Right forelimb (tissue), 1 donor: Measurements from ENCODE around the gene KLK3.
"Not testable (repeated sequence)": the region's sequence is repeated elsewhere in the genome, so short reads cannot be mapped to it uniquely, and the experiment has no call there.

Source experiments
- DNase-seq: peaks from one replicate; pipeline ENCODE4 v3.0.0-alpha.2; 2018

KLK3 gene

GRCh38 chr19:50870417-50871089 is 15.8 kb downstream of the KLK3 start:
- DNase-seq: no peak

- DNase-seq: no peak
Measured at GRCh38 chr19:50873056-50873455, 18.3 kb downstream of the KLK3 start, which contains the start of gene KLK2. TSS of gene KLK2 (plus strand) at chr19:50873439. CDS start at chr19:50873474, 35 bp downstream.

GRCh38 chr19:50874211-50874610 is 19.5 kb downstream of the KLK3 start:
- DNase-seq: no peak

GRCh38 chr19:50875795-50876422 is 21.2 kb downstream of the KLK3 start:
- no peak for DNase-seq

GRCh38 chr19:50876456-50876855 is 21.7 kb downstream of the KLK3 start:
- DNase-seq: no peak

- no peak for DNase-seq
Measured at GRCh38 chr19:50877338-50877737, 22.6 kb downstream of the KLK3 start.

GRCh38 chr19:50878851-50879250 is 24.1 kb downstream of the KLK3 start:
- no peak for DNase-seq

GRCh38 chr19:50880241-50880640 is 25.5 kb downstream of the KLK3 start:
- DNase-seq: no peak

GRCh38 chr19:50882188-50882587 is 27.5 kb downstream of the KLK3 start:
- DNase-seq: no peak

GRCh38 chr19:50889638-50890037 is 34.9 kb downstream of the KLK3 start:
- no peak for DNase-seq

- no peak for DNase-seq
Measured at GRCh38 chr19:50890422-50891252, 35.9 kb downstream of the KLK3 start.

- no peak for DNase-seq
Measured at GRCh38 chr19:50891253-50891625, 36.5 kb downstream of the KLK3 start.

GRCh38 chr19:50893047-50893736 is 38.5 kb downstream of the KLK3 start:
- DNase-seq: no peak

GRCh38 chr19:50894478-50895356 is 40.0 kb downstream of the KLK3 start:
- DNase-seq: no peak

- not testable (repeated sequence) for DNase-seq
Measured at GRCh38 chr19:50896089-50896590, 41.4 kb downstream of the KLK3 start.

GRCh38 chr19:50896591-50897190 is 42.0 kb downstream of the KLK3 start:
- DNase-seq: no peak

GRCh38 chr19:50897191-50897607 is 42.5 kb downstream of the KLK3 start:
- no peak for DNase-seq

GRCh38 chr19:50897612-50898011 is 42.9 kb downstream of the KLK3 start:
- no peak for DNase-seq

GRCh38 chr19:50898018-50898417 is 43.3 kb downstream of the KLK3 start:
- no peak for DNase-seq

GRCh38 chr19:50899569-50899968 is 44.9 kb downstream of the KLK3 start:
- DNase-seq: no peak

GRCh38 chr19:50902640-50903039 is 47.9 kb downstream of the KLK3 start:
- DNase-seq: no peak
